Epithelial cell of esophagus (primary cell): ENCODE data around the gene HIVEP1.

ENCODE experiments used
- DNase-seq: peaks from one replicate; pipeline ENCODE4 v3.0.0; 2010; ENCODE audit warnings: low read depth
- H3K4me3 ChIP-seq: 2 replicates; pipeline ENCODE4 v1.5.1; 2011; ENCODE audit warnings: mild to moderate bottlenecking, low read length, control low read depth
- CTCF ChIP-seq: IDR thresholded peaks from 2 replicates; pipeline ENCODE4 v1.5.1; 2011; ENCODE audit warnings: low read depth, mild to moderate bottlenecking, low read length, control low read depth, inconsistent platforms; ENCODE audit not compliant: insufficient read depth; ENCODE audit errors: missing control alignments

Gene HIVEP1

GRCh38 chr6:11970114-11970513 lies 42.0 kb upstream of the HIVEP1 start:
- no peak for TF ChIP-seq CTCF
- H3K4me3 ChIP-seq: no peak overlapping the region
- no peak for DNase-seq

DNA sequence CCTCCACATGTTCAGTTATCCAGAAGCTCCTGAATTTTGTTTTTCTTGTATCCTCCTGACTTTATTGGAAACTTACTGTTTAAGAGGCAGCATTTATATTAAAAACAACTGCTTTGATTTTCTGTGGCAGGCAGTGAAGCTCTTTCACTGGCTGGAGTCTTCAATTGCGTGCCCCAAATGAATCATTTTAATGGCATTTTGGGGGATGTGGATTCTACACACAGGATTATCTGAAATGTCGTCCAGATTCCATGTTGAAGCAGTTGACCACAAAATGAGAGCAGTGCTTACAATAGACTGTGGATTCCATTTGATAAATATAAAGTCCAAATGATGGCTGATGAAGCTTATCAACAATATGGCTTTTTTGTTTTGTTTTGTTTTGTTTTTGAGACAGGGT lies 41.0 kb upstream of the HIVEP1 start:
- no peak for DNase-seq
- H3K4me3 ChIP-seq: no peak overlapping the region
- no peak for TF ChIP-seq CTCF

- no peak for TF ChIP-seq CTCF
- H3K4me3 ChIP-seq: no peak overlapping the region
Measured at GRCh38 chr6:11972270-11972669, 39.8 kb upstream of the HIVEP1 start.

DNA sequence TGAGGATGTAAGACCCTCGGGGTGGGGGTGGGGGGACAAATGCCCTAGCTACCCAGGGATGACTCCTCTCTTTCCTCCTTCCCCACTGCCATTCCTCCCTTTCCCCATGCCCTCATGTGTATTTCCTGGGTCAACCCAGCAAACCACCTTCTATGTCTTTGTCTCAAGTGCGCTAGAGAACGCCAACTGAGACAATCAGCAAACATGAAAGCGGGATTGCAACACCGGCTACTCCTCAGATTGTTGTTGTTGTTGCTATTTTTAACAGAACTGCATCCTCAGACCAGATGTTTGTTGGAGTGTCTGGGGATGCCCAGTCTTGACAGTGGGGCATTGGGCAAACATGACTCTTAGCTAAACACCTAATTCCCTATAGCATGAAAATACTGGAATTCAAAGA lies 39.3 kb upstream of the HIVEP1 start:
- TF ChIP-seq CTCF: no peak
- DNase-seq: peak; percentile 14
- no peak overlapping the region for H3K4me3 ChIP-seq

More at GRCh38 chr6:11972270-11972669, 39.8 kb upstream of the HIVEP1 start:
- DNase-seq: no peak

DNA sequence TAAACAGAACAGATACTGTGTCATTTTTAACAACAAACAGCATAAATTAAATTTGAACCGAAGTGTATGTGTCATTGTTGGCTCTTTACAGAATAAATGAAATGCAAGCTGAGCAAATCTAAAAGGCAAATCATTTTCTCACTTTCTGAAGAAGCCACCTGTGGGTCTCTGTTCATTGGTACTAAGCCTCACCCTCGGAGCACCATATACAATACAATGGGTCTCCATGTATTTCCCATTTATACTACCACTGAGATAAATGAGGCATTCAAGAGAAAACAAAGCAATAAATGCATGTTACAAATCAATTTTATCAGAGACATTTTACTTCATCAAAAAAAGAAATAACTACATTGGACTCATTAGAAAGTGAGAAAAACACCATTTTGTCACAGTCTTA lies 38.9 kb upstream of the HIVEP1 start:
- no peak for TF ChIP-seq CTCF
- no peak overlapping the region for H3K4me3 ChIP-seq
- DNase-seq: no peak

DNA sequence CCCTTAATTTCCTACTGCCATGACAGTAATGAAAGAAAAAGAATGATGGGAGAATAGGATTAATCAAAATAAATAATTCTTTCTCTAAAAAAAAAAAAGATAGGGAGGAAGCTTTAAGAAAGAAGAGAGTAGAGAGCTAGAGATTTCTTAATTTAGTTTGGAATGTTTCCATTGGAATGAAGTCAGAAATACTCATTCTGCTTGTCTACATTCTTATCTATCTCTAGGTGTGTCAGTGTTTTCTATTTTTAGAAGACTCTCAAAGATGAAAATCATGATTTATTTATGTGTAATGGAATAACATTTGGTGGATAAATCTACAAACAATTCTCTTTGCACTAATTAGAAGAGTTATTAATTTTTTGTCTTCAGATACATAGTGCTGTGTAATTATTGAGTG lies 38.0 kb upstream of the HIVEP1 start:
- DNase-seq: peak; percentile 28
- TF ChIP-seq CTCF: no peak

DNA sequence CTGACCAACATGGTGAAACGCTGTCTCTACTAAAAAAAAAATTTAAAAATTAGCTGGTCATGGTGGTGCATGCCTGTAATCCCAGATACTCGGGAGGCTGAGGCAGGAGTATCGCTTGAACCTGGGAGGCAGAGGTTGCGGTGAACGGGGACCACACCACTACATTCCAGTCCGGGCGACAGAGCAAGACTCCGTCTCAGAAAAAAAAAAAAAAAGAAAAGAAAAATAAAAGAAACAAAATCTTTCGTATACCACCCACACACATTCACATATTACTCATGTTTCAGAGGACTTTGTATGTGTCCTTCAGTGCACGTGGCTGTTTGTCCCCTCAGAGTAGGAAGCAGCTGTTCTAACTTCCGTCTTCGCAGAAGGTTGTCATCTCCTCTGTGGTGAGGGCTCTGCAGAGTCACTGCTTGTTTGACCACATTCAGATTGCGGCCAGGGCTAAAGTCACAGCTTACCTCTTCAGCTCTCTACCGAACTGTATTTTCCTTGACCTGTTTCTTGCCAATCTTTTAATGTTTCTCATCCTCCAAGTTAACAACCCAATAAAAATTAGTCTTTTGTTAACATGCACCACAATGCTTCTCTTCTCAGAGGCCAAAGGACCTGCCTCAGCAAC lies 36.6 kb upstream of the HIVEP1 start:
- no peak for DNase-seq
- no peak overlapping the region for H3K4me3 ChIP-seq
- no peak for TF ChIP-seq CTCF

More for the DNA sequence above, 38.0 kb upstream of the HIVEP1 start:
- H3K4me3 ChIP-seq: no peak overlapping the region
